ENCODE measurements around the gene ACOXL.

ACOXL gene

DNA sequence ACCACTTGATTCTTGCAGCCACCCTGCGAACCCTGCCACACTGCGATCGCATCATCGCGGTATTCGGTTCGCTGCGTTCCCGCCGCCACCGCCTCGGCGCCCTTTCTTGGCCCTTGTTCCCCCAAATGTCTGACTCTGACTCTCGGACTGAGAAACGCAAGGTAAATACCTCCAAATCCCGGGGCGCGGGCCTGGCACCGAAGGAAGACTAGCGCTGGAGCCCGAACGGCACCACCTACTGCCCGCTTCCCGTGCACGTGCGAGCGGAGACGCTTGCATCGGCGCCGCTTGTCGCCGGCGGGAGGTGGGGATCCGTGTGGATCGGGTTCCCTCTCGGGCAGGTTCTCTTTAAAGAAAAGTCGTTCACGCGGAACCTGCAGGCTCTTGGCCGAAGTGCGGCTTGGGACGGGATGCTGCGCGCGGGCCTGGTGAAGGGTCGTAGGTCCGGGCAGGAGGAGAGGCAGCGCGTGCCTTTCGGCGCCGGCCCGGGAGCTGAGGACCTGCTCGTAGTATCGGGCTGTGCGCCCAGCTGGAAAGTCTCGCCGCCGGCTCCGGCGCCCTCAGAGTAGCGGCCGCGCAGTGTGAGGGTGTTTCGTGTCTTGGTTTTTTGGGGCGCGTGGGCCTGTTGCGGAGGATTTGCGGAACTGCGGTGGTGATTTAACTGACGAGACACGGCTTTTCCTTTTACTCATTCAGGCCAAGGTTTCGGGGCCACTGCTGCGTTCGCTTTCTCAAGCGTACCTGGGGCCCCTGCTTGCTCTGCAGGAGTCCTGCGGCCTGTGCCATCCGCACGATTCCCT lies 388.9 kb downstream of the ACOXL start:
- DNase-seq = peak; percentile 37

DNA sequence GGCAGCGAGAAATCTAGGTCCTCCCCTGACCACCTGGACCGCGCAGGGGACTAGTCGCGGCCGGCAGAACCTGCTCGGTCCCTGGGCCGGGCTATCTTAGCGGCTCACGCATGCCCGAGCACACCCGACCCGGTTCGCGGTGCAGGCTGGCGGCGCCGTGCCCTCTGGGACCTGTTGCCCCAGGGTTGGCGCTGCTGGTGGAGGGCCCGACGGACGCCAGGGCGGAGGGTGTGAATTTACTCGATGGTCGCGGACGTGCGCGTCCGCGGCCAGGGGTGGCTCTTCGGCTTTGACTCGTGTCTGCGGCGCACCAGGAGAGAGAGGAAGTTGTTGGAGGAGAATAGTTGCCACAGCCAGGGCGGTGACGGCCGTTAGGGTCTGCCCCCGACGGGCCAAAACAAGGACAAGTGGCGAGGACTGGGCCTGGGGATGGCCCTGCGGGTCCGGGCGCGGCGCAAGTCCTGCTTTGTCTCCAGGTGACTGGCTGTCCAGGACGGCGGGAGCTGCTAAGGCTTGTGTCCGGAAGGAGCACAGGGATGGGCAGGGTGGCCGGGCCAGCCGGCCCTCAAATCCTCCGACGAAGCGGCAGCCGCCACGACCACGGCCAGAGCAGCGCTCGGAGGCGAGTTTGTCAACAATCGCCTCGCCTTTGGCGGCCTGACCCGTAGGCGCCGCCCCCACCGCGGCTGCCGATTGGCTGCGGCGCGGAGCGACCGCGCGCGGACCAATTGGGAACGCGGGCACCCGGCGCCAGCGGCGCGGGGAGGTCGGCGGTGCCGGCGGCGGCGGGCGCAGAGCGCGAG lies 389.7 kb downstream of the ACOXL start:
- peak; percentile 80 for DNase-seq

DNA sequence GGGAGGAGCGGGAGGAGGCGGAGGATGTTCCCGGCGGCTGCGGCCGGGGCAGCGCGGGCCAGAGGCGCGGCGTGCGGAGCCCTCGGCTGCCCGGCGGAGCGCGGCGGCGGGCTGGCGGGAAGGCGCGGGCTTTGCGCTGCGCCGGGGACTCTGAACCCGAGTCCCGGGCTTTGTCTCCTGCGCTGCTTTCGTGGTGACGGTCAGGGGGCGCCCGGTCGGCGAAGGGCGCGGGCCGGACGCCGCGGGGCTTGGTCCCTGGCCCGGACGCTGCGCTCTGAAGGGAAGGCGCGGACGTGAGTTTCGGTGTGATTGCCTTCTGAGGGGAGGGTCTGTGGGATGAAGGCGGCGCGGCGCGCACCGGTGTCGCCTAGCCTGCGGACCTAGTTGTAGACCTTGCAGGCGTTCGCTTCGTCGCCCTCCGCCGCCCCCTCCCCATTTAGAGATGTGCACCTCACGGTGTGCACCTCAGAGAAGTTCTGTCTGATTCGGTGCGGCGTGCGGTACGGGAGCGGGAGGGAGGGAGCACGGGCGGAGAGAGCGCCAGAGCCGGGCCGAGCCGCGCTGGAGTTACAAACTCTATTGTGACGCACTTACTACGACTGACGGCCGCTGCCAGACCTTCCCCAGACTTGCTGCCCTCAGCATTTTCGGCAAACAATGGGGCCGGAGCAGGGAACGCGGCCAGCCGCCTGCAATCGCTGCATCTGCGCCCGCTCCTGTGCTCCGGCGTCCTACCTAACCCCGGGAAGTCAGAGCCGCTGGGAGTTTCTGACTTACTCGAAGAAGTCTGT lies 390.5 kb downstream of the ACOXL start:
- DNase-seq = peak; percentile 72

DNA sequence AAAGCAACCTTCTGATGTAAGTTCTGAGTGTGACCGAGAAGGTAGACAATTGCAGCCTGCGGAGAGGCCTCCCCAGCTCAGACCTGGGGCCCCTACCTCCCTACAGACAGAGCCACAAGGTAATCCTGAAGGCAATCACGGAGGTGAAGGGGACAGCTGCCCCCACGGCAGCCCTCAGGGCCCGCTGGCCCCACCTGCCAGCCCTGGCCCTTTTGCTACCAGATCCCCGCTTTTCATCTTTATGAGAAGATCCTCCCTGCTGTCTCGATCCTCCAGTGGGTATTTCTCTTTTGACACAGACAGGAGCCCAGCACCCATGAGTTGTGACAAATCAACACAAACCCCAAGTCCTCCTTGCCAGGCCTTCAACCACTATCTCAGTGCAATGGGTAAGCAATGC lies 391.4 kb downstream of the ACOXL start:
- no peak for DNase-seq

DNA sequence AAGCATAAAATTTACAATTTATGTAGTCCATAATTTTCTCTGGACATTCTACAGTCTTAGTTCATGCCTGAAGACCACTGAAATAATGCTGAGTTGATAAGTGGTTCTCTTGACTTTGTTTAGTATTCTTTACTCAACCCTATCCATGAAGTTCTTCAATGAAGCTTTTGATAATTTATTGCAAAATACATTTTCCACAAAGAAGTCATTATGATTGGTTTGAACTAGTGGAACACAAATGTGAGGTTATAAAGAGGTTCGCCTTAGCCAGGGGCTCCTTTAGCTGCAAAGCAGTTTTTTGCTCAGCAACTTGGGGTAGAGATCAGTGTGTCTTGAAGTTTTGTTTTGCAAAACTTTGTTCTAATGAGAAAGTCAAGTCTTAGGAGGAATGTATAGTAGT lies 394.2 kb downstream of the ACOXL start:
- DNase-seq = no peak

DNA sequence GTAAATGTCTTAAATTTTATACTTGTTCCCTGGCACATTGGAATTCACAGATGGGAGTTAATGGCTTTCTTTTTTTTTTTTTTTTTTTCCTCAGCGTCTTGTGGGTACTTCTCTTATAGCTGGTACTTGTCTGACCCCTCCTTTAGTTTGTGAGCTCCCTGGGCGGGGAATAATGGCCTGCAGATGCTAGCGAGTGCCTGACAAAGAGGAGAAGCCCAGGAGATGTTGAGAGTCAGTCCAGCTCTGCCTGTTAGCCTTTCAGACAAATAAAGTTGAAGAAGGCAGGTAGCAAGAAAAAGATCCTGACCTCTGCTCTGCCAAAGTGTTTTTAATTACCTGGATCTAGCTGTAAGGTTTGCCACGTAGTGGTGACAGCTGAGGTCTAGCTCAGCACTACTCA lies 395.0 kb downstream of the ACOXL start:
- DNase-seq = no peak

DNA sequence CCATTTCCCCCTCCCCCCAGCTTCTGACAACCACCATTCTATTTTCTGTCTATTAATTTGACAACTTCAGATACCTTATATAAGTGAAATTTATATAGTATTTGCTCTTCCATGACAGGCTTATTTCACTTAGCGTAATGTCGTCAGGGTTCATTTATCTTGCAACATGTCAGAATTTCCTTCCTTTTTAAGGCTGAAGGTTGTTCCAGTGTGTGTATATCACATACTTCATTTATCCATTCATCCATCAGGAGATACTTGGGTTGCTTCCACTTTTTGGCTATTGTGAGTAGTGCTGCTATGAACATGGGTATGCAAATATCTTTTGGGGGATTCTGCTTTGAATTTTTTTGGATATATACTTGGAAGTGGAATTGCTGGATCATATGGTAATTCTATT lies 395.7 kb downstream of the ACOXL start:
- DNase-seq = no peak

DNA sequence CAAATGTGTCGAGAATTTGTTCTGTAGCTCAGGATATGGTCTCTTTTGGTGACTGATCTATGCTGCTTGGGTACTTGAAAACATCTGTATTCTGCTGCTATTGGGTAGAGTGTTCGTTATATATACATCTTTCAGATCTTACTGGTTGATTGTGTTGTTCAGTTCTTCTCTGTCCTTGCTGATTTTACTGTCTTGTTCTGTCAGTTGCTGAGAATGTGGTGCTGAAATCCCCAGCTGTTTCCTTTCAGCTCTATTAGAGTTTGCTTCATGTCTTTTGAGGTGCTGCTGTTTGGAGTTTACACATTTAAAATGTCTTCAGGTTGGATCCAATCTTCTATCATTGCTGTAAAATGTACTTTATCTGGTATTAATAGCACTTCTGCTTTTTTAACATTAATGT lies 401.2 kb downstream of the ACOXL start:
- no peak for DNase-seq

DNA sequence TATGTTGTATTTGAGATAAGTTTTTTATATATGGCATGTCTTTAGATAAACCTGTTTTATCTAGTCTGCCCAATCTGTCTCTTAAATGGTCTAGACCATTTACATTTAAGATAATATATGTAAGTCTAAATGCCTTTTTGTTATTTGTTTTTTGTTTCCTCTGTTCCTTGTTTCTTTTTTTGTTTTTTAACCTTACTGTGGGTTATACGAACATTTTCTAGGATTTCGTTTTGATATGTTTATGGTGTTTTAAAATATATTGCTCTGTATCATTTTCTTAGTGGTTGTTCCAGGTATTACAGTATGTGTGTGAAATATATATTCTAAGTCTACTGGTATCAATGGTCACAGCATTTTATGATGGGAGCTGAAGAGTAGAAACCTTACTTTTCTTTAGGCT lies 401.7 kb downstream of the ACOXL start:
- no peak for DNase-seq

DNA sequence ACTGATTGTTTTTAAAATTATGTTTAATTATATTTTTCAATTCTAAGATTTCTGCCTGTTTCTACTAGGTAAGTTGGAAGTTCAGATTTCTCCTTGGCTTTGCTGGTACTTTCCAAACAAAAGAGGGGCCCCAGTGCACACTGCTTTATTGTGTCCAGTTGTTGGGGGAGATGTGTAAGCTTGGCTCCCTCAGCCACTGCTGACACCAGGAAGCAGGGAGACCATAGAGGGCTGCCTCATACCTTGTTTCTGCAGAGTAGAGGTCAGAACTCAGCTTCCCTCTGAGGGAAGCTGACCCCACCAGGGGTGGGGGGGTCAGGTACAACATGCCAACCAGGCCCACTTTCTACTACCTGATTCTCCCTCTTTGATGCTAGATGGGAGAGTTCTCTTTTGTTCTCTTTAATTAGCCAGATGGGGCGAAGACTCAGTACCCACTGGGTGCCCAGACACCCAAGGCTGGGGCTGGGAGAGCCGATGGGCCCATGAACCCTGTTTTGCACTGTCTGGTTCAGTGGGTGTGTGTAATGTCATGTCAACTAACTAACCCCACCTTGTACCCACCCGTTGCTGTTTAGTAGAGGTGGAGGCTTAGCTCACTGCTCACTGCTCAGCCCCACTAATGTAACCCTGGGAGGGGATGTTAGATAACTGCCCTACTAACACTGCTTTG lies 403.0 kb downstream of the ACOXL start:
- no peak for DNase-seq

DNA sequence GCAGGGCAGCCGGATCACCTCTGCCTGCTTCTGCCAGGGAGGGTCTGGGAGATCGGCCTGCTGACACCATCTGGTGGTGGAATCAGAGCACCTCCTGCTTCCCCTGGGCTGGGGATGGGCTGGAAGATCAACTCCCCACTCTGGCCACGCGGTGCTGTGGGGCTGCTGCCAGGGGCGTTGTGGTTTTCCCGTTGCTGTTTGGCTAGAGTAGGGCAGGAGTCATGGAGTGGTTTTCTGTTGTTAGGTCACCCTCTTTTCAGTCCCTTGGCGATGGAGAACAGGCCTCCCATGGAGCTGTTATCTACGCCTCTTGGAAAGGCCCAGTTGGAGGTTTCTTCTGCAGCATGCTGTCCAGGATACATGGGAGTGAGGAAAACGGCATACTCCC lies 403.5 kb downstream of the ACOXL start:
- DNase-seq = no peak

DNA sequence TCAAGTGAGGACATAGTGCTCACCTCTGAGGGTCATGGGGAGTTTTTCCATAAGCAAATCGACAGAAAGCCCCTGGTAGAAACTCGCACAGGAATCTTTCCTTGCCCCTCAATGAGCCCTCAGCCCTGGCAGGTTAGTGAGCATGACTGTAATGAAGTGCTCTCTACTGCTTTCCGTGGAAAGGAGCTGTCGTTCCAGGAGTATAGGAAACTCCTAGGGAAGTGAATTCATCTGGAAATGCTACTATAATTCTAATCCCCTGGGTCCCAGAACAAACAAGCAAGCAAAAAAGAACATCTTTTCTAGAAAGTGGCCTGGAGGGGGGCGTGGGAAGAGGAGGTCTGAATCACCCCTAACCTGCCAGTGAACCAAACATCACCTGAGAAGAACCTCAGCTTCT lies 406.5 kb downstream of the ACOXL start:
- DNase-seq = no peak

DNA sequence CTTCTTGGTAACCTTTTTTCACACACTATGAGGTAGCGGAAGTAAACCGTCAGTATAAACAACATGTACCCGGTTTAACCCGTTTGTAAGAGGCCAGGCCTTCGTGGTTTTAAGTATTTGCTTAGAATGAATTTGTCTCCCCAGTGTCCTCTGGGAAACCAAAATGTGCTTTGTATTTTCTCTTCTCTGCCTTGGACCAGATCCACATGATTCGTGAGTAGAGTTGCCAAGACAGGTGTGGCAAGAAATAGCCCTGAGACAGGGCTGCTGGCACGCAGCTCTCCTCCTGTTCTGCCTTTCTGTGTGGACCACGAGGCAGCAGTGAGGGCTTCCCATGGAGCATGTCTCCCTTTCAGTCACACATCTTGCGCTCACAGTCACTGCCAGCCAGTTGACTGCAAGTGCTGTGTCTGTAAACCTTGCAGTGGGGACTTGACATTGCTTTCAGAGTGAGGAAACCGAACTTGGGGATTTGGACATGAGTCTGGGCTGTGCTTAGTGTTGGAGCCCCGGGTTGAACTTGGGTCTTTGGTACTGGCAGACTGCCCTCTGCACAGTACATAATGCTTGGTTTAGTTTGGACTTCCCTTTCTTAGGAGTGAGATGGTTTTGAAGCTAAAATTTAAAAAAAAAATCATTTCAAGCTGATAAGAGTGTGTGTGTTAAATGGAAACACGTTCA lies 407.4 kb downstream of the ACOXL start:
- peak; percentile 67 for DNase-seq

DNA sequence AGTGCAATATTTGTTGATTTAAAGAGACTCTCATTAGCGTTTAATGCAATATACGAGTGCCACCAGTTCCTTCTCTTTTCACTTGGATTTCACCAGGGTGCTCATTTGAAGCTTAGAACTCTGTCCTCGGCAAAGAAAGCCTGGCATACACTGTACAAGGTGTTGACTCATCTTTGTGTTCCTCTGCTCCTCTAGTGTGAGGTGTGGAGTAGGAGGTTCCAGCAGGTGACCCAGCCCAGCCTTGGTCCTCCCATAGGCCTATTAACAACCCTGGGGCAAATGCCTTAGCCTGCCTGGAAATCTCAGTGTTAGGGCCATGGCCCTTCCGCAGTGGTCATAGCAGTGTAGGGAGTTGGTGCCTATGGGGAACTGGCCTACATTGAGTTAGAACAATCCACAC lies 408.4 kb downstream of the ACOXL start:
- no peak for DNase-seq

DNA sequence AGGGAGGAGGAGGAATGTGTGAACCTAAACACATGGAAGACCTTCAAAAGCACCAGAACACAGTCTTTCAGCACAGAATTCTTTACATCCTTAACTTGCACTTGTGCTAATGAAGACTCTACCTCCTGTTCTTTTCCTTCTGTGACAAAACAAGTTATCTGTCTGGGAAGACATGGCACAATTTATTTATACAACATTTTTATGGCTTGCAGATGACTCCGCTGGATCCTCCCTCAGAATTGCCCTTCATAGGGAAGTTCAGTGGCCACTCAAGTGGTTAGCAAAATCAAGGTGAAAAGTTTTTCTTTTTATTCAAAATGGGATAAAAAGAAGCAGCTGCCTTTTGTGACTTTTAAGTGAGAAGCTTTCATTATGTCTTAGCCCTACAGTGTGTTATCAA lies 409.7 kb downstream of the ACOXL start:
- no peak for DNase-seq

DNA sequence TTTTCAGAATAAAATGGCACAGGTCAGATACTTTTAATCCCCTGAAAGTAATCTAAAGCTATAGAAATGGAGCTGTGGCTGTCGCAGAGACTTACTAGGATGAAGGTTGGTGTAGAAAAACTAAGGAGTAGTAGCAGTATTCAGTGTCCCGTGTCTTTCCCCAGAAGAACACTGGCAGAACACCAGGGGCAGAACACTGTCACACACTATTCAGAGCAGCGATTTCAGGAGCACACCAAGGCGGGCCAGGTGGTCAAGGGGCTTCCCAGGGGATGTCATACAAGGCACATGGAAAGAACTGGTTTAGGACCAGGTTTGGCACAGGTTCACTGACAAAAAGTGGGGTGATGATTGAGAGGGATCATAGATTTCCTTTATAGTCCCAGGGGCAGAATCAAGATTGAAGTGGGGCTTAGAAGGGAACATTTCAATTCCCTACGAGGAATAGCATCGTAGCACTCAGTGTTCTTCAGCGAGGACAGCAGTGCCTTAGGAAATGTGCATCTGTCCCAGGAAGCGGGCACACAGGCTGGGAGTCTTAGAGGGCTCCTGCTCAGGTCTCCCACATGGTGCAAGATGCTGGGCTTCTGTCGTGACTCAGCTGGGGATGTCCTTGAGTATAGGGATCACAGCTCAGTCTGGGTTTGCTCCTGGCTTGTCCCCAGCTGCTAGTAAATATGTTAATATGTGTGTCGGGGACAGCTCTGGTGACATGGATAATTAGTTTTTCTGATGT lies 410.9 kb downstream of the ACOXL start:
- DNase-seq = no peak

DNA sequence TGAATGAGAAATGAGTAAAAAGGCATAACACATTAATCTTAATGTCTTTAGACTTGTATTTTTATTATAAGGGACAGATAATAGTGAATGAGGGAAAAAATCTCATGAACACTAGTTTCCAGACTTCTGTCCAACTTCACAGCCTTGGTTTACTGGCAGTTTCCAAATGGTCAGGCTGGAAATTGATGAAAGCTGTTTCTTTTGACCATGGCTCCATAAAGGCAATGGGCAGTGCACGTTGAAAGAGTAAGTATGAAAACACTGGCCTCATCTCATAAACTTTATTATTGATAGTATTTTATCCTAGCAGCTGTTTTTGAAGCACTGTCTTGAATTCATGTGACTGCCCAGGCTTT lies 411.4 kb downstream of the ACOXL start:
- no peak for DNase-seq

DNA sequence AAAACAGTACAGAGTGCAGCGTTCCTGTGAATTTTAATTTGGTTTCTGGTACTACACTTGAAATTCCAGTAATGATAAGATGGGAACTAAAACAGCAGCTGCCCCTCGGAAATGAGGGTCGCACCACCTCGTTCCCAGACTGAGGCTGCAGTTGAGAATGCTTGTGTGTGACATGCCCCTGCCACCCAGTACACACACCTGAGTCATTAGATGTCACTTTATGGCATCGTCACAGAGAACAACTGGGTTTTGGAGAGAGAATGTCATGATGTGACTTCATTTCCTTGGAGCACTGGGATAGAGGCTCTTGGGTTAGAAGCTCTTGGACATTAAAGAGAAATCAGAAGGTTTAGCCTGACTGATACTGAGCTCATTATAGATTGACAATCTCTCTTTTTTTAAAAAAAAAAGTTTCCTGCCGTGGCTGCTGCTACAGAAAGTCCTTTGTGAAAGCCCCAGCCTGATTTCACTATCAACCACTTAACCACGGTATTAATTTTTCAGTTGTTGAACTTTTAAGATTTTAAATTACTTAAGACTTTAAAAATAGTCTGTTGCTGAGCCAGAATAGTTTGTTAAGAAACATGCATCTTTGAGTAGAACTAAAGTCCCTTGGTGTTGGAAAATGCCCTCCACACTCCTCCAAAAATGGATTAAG lies 412.9 kb downstream of the ACOXL start:
- DNase-seq = no peak

DNA sequence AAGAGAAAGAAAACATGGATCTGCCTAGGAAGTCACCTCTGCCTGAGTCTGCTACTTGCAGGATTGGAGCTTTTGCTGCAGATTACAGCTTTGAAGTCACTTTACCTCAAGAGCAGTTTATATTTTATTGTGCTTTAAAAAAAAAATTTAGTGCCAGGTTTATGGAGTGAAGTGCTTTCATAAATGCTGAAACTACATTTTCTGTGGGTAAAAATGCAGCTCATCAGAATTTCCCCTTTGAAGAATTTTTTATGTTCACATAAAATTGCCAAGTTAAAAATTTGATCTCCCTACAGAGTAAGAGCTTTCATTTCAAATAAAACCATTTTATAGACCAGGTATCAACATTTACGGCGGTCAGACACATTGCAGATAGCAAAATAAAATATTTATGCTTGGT lies 413.6 kb downstream of the ACOXL start:
- no peak for DNase-seq

DNA sequence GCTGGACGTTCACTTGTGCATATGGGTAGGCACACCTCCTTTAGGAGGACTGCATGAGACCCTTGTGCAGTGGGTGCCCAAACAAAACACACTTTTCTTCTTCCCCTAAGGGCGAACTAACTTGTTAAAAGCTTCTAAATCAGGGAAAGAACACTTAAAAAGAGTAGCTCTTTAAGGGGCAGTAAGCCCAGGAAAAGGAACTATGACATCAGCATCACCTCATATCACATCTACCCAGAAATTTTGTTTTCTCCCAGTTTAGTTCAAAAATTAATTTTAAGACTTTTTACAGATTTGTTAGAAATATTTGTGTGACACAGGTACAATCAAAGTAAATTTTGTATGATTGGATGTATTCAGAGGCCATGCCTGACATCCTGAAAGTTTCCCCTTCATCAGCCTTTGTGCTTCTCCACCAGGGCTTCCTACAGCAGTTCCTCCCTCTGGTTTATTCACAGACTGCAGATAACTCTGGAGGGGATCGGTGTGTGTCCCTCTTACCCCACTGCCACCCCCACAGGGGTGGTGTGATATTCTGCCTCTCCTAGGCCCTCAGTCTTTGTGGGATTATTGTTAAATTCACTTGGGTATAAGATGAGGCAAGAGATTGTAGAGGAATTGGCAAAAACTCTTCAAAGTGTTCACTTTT lies 416.0 kb downstream of the ACOXL start:
- no peak for DNase-seq

DNA sequence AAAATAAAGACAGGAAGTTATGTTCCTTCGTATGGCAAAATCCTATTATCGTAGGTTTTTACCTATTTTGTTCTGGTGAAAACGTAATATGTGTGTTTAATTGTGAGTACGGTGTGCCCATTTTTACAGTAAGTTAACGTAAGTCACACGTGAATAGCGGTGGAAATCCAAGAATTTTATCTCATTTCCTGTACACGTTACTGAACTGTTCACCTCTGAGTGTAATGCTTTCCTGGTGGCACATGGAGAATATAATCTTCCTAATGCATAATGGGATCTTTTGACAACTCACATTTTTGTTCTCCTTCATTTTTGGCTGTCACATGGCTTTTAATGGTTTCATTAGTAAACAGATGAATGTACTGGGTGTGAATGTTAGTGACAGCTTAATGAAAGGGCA lies 416.6 kb downstream of the ACOXL start:
- no peak for DNase-seq
